Gastroesophageal sphincter (tissue), 4 donors: ENCODE measurements around the gene STAT5B. TPM values are rescaled to one million over a fixed set of nuclear protein-coding genes. Genes with fewer than 3 reads are reported as not detected.

Experiments
- ATAC-seq: fragments of 150-250 bp; one replicate; pipeline ENCODE4 v1.9.1; 2016; ENCODE audit warnings: mild to moderate bottlenecking, moderate library complexity
- H3K27ac ChIP-seq, 4 donors: fragments of 200-600 bp; sonication (generic) in 3 of 4; 1 replicate in 3 of 4; 2 replicates in 1 of 4; pipeline ENCODE4 v1.5.1; 2016 to 2019
- H3K27me3 ChIP-seq: fragments of 200-600 bp; sonication (generic); one replicate; pipeline ENCODE4 v1.5.1; 2019
- H3K36me3 ChIP-seq, 2 donors: fragments of 200-600 bp; sonication (generic); one replicate each; pipeline ENCODE4 v1.5.1; 2019; ENCODE audit warnings: control low read depth in 1 of 2
- H3K4me1 ChIP-seq, 3 donors: fragments of 200-600 bp; sonication (generic); 1 replicate in 2 of 3; 2 replicates in 1 of 3; pipeline ENCODE4 v1.5.1; 2016 to 2019; ENCODE audit warnings: control low read depth in 2 of 3
- H3K4me3 ChIP-seq, 2 donors: fragments of 200-600 bp; sonication (generic); one replicate each; pipeline ENCODE4 v1.5.1; 2019; ENCODE audit warnings: mild to moderate bottlenecking in 1 of 2, moderate library complexity in 1 of 2
- H3K9me3 ChIP-seq, 3 donors: fragments of 200-600 bp; sonication (generic); one replicate each; pipeline ENCODE4 v1.5.1; 2017 to 2019; ENCODE audit warnings: control low read depth in 2 of 3
- CTCF ChIP-seq, 4 experiments: fragments of 200-600 bp in 2 of 4; fragments of 450-650 bp in 2 of 4; sonication (generic) in 1 of 4; IDR thresholded peaks; one replicate each; pipeline ENCODE4 v1.5.1; 2017 to 2019; ENCODE audit warnings: antibody characterized with exemption in 4 of 4, mild to moderate bottlenecking in 2 of 4, moderate library complexity in 2 of 4
- EP300 ChIP-seq: sonication (generic); formaldehyde crosslinking; IDR thresholded peaks from one replicate; pipeline ENCODE4 v1.6.1; 2017; ENCODE audit warnings: antibody characterized with exemption, mild to moderate bottlenecking
- POLR2A ChIP-seq, 2 donors: fragments of 450-650 bp; IDR thresholded peaks; one replicate each; pipeline ENCODE4 v1.6.1; 2017; ENCODE audit warnings: antibody characterized with exemption in 2 of 2, mild to moderate bottlenecking in 2 of 2, moderate library complexity in 1 of 2
- POLR2AphosphoS5 ChIP-seq: sonication (generic); formaldehyde crosslinking; IDR thresholded peaks from one replicate; pipeline ENCODE4 v1.6.1; 2017; ENCODE audit warnings: antibody characterized with exemption
- WGBS, 2 donors: methylation state at CpG; one replicate each; pipeline ENCODE4 v1.1.5; 2018; ENCODE audit warnings: low coverage in 1 of 2; 5-methylcytosine and 5-hydroxymethylcytosine counted together
- total RNA-seq, 4 donors: library from RNA; depleted of rRNA; stranded (reverse); fragments of >200 nt; gene quantifications; one replicate each; pipeline ENCODE4 v1.1.0, GENCODE V29; 2016

STAT5B gene
- total RNA-seq, 4 donors from 2014 or later, result 73.3 to 98.3 (median 95.6) TPM

GRCh38 chr17:42202159-42202558, 74.0 kb downstream of the STAT5B start:
- TF ChIP-seq POLR2A (IDR thresholded peaks at IDR 0.05), result no peak
- TF ChIP-seq CTCF (IDR thresholded peaks at IDR 0.05), result no peak
- TF ChIP-seq POLR2AphosphoS5, result no peak
- no peak for TF ChIP-seq EP300
- Histone ChIP-seq H3K9me3 (no peaks in the 10 kb centered on the region), H3K4me1 (no peaks in the 10 kb centered on the region), H3K36me3 (peaks cover 0 to 86% of the 10 kb centered on the region in 2 donors), H3K4me3 (no peak overlapping the region), H3K27me3 (no peaks in the 10 kb centered on the region), H3K27ac (peak overlapping the region in 2 of 4 donors; percentile 23 to 38)
- ATAC-seq, result no peak
- no CpG with 5 or more reads among the region's 6 CpGs for WGBS, 2 donors

- ATAC-seq, result no peak
- H3K9me3 ChIP-seq, result no peaks in the 10 kb centered on the region
- H3K4me3 ChIP-seq, result no peak overlapping the region
- TF ChIP-seq CTCF (IDR thresholded peaks at IDR 0.05) (no peak), POLR2AphosphoS5 (no peak), EP300 (no peak), POLR2A (IDR thresholded peaks at IDR 0.05) (no peak)
- no peaks in the 10 kb centered on the region for H3K27me3 ChIP-seq
- H3K27ac ChIP-seq, result no peak overlapping the region
- no peaks in the 10 kb centered on the region for H3K4me1 ChIP-seq
- H3K36me3 ChIP-seq, result peaks cover 0 to 78% of the 10 kb centered on the region in 2 donors
- 82 to 87% methylated on average over 5 to 9 of the region's 10 CpGs for WGBS, 2 donors
Observed at GRCh38 chr17:42201458-42201772, 74.8 kb downstream of the STAT5B start.

GRCh38 chr17:42200706-42201457, 75.3 kb downstream of the STAT5B start:
- WGBS, 2 donors, result 40 to 76% methylated on average over 6 to 13 of the region's 14 CpGs
- ATAC-seq, result peak; percentile 36
- peaks cover 0 to 73% of the 10 kb centered on the region in 2 donors for H3K36me3 ChIP-seq
- no peaks in the 10 kb centered on the region for H3K9me3 ChIP-seq
- no peaks in the 10 kb centered on the region for H3K4me1 ChIP-seq
- H3K27me3 ChIP-seq, result no peaks in the 10 kb centered on the region
- H3K4me3 ChIP-seq, result no peak overlapping the region
- no peak for TF ChIP-seq POLR2AphosphoS5
- TF ChIP-seq CTCF (IDR thresholded peaks at IDR 0.05), result no peak
- no peak for TF ChIP-seq EP300
- TF ChIP-seq POLR2A (IDR thresholded peaks at IDR 0.05), result no peak
- no peak overlapping the region for H3K27ac ChIP-seq

GRCh38 chr17:42199416-42200011, 76.7 kb downstream of the STAT5B start:
- ATAC-seq, result no peak
- 64 to 80% methylated on average over 4 to 7 of the region's 12 CpGs for WGBS, 2 donors
- H3K27me3 ChIP-seq, result no peaks in the 10 kb centered on the region
- no peak overlapping the region for H3K4me3 ChIP-seq
- no peak for TF ChIP-seq EP300
- no peak for TF ChIP-seq POLR2A (IDR thresholded peaks at IDR 0.05)
- TF ChIP-seq CTCF (IDR thresholded peaks at IDR 0.05), result no peak
- no peak for TF ChIP-seq POLR2AphosphoS5
- no peaks in the 10 kb centered on the region for H3K9me3 ChIP-seq
- H3K4me1 ChIP-seq, result peaks cover 0 to 4% (median 3%) of the 10 kb centered on the region in 3 donors
- H3K27ac ChIP-seq, result peak overlapping the region in 1 of 4 donors; percentile 31
- H3K36me3 ChIP-seq, result peaks cover 0 to 59% of the 10 kb centered on the region in 2 donors

GRCh38 chr17:42198897-42199296, 77.3 kb downstream of the STAT5B start:
- no peak for ATAC-seq
- 59 to 67% methylated on average over 3 to 4 of the region's 4 CpGs for WGBS, 2 donors
- peaks cover 0 to 53% of the 10 kb centered on the region in 2 donors for H3K36me3 ChIP-seq
- no peak overlapping the region for H3K4me3 ChIP-seq
- H3K4me1 ChIP-seq, result peaks cover 0 to 10% (median 3%) of the 10 kb centered on the region in 3 donors
- no peaks in the 10 kb centered on the region for H3K27me3 ChIP-seq
- no peaks in the 10 kb centered on the region for H3K9me3 ChIP-seq
- TF ChIP-seq POLR2A (IDR thresholded peaks at IDR 0.05) (no peak), CTCF (IDR thresholded peaks at IDR 0.05) (no peak), EP300 (no peak), POLR2AphosphoS5 (no peak)
- H3K27ac ChIP-seq, result peak overlapping the region in 2 of 4 donors; percentile 25 to 31
